H54 (cell line): ENCODE measurements around the gene PDE4B.
"Not testable (repeated sequence)": the region's sequence is repeated elsewhere in the genome, so short reads cannot be mapped to it uniquely, and the experiment has no call there.

Experiments used
- DNase-seq: peaks from one replicate; pipeline ENCODE4 v3.0.0; 2011; ENCODE audit warnings: low spot score, mixed read lengths; ENCODE audit not compliant: insufficient read length
- FAIRE-seq: peaks from 3 replicates; lab custom pipeline; 2011; peaks lifted over from hg19 to GRCh38; lab: Jason Lieb, UNC
- POLR2A ChIP-seq: IDR thresholded peaks from 2 replicates; pipeline ENCODE4 v1.6.1; 2011; ENCODE audit warnings: low read depth, mild to moderate bottlenecking, low read length

The PDE4B gene

DNA sequence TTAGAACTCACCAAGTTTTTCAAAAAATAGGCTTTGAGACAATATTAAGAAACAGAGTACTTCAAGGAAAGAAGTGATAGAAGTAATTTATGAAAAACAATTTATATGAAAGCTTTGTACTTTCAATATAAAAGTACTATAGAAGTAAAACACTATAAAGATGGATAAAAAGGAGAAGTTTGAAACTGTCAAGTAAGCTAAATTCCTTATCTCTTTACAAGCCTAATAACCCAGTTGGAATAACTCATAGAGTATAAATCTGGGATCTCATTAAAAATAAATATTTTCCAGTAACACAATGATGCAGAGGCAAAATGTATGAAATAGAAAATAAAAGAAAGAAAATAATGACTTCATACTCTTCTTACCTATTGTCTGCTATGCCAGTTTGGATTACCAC is 232.5 kb downstream of the PDE4B start:
- TF ChIP-seq POLR2A = no peak
- DNase-seq (no peak), FAIRE-seq (no peak)

DNA sequence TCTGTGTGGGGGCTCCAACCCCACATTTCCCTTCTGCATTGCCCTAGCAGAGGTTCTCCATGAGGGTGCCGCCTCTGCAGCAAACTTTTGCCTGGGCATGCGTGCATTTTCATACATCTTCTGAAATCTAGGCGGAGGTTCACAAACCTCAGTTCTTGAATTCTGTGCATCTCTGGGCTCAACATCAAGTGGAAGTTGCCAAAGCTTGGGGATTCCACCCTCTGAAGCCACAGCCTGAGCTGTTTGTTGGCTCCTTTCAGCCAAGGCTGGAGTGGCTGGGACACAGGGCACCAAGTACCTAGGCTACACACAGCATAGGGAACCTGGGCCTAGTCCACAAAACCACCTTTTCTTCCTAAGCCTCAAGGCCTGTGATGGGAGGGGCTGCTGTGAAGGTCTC is 235.3 kb downstream of the PDE4B start:
- FAIRE-seq = no peak
- no peak for TF ChIP-seq POLR2A
- DNase-seq = no peak

DNA sequence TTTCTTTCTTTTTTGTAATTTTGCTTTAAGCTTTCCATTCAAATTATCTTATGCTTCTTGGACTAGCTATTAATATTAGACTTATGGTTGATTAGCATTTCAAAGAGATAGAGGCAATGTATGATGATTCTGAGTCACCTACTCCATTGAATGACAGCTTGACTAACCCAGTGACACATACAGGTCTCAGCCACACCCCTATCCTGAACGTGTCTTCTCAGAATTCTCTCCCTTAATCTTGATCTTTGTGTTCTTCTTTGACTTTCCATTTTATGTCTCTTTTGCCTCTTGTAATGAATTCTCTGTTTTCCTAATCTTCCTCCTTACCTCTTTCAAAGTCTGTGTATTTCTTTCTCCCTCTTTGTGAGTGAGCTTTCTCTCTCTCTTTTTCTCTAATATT is 241.1 kb downstream of the PDE4B start:
- no peak for TF ChIP-seq POLR2A
- DNase-seq = no peak
- FAIRE-seq = no peak

DNA sequence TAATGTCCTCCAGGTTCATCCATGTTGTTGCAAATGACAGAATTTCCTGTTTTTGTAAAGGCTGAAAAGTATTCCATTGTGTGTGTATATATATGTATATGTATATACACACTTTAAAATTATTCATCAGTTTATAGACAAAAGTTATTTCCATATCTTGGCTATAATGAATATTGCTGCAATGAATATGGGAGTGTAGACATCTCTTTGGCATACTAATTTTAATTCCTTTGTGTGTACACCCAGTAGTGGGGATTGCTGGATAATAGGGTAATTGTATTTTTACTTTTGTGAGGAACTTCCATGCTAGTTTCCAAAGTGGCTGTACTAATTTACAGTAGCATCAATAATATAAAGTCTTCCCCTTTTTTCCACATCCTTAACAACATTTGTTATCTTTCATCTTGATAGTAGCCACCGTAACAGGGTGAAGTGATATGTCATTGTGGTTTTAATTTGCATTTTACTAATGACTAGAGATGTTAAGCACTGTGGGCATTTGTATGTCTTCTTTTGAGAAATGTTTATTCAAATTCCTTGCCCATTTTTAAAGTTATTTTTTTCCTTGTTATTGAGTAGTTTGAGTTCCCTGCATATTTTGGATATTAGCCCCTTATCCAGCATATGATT is 243.0 kb downstream of the PDE4B start:
- no peak for FAIRE-seq
- no peak for TF ChIP-seq POLR2A

DNA sequence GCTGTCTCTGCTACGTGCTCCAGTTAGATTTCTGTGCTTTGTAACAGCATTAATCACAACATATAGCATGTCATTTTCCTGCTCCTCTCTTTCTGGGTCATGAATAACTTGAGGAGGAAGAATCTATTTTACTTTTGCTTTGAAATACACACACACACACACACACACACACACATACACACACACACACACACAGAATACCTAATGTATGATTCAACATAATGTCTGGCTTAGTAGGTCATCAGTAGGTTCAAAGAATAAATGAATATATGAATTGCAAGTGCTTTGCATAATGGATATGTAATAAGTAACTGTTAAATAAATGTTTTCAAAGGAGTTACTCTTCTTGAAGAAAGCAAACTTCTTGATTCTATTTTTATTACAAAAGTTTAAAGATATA is 249.0 kb downstream of the PDE4B start:
- DNase-seq (no peak), FAIRE-seq (no peak)
- TF ChIP-seq POLR2A = no peak

More for the DNA sequence above, 243.0 kb downstream of the PDE4B start:
- no peak for DNase-seq

DNA sequence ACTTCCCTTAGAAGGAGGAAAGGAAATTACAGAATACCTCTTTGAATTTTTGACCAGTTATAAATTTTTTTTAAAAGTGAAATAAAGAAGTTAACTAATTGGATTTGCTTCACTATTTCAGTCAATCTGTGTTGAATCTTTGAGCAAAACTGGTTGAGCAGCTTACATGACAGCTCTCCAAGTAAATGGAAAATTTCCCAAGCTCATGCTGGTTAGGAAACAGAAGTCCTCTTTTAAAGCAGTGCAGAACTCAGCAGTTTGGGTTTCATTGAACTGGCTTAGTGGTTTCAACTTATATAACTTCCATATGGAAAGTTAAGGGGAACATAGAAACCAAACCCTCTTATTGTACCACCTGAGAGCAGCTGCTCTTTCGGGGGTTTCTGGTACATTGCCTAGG is 250.5 kb downstream of the PDE4B start:
- TF ChIP-seq POLR2A = no peak
- no peak for FAIRE-seq
- DNase-seq = no peak

DNA sequence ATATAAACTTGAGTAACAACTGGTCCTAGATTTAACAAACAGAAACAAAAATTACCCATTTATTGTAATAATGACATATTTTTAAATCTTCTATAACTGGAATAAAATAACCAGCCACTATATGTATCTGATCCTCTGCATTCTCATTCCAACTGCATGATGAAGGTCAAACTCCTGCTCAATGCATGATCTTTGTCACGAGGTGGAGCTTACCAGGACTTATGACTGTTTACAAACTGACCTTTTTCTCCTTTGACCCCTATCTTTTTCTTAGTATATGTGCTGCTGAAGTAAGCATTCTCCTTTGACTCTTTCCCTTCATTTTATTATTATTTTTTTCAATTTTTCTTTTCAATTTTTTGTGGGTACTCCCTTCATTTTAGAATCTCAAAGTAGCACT is 252.2 kb downstream of the PDE4B start:
- TF ChIP-seq POLR2A = no peak
- DNase-seq = no peak
- no peak for FAIRE-seq

DNA sequence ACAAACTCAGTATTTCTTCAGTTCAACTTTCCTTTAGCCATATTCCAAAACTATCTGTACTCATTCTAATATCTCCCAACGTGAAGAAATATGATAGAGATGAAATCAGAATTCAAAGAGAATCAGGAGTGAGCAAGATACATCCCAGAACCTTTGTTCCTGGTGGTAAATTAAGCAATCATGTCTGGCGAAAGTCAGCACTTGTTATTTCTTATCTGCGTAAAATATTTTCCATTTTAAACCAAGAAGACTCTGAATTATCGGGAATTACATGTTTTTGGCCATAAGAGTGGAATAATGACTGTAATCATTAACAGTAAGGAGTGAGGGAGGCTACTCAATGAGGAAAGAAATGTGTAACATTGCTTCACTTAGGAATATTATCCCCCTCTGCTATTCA is 253.7 kb downstream of the PDE4B start:
- FAIRE-seq (no peak), DNase-seq (no peak)
- TF ChIP-seq POLR2A = no peak

DNA sequence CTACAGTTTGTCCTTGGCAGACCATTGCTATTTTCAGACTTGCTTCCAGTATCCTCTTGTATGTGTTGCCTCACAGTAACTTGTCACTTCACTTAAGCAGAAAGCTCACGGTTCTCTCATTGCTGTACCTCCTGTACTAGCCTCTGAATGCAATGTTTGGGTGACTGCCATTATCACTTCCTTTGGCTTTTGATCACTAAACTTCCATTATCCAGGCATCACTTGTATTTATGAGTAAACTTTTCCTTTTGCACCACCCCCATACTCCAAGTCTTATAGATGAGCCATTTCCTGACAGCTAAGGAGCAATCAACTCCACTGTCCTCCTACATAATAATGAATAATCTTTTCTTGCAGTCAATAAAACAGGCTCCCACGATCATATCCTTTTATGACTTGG is 255.3 kb downstream of the PDE4B start:
- FAIRE-seq = no peak
- no peak for DNase-seq
- TF ChIP-seq POLR2A = no peak

DNA sequence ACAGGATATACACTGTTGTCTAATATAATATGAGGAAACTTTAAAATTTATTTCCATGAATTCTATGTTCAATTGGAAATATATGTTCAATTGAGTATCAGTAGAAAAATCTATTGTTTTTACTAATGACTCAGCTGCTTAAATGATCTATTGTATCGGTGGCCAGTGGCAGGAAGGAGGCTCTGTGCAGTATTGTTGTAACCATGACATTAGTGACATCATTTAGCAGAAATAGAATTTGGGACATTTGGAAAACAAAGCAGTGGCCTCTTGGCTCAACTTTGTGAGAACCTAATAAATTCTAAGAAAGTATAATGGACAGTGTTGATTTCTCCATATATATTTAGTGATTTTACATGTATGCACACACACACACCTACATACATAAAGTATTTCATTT is 257.4 kb downstream of the PDE4B start:
- DNase-seq (no peak), FAIRE-seq (no peak)
- no peak for TF ChIP-seq POLR2A

DNA sequence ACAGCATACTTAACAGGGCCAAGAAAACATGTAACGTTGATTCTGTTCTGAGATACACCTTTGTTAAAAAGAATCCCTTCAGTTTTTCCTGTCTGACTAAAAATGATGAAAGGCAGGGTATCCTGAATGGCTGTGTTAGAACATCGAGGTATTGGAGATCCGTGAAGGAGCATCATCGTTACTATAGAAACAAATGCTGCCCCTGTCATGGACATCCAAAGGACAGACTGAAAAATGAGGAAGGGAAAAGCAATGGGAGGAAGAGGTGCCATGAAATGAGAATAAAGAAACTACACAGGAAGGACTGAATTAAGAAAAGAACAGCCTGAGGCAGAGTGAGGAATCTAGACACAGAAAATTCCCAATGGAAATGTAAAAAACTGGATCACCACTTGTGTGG is 257.9 kb downstream of the PDE4B start:
- TF ChIP-seq POLR2A = no peak
- no peak for DNase-seq
- no peak for FAIRE-seq

DNA sequence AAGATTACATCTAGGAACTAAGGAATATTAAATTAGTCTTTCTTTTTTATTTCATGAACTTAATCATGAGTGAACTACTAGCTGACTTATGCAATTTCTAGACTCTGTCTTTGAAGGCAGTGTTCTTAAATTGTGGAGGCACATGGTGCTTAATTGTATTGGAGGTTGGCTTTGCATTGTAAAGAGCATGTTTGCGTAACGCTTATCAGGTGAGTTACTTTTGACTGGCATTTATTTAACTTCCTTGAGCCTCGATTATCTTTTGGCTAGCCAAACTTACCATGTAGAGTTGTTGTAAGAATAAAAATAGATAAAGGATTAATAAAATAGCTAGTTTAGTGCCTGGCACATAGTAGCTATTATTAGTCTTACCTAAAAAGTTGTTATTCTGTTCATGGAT is 262.4 kb downstream of the PDE4B start:
- TF ChIP-seq POLR2A = no peak
- DNase-seq (no peak), FAIRE-seq (no peak)

DNA sequence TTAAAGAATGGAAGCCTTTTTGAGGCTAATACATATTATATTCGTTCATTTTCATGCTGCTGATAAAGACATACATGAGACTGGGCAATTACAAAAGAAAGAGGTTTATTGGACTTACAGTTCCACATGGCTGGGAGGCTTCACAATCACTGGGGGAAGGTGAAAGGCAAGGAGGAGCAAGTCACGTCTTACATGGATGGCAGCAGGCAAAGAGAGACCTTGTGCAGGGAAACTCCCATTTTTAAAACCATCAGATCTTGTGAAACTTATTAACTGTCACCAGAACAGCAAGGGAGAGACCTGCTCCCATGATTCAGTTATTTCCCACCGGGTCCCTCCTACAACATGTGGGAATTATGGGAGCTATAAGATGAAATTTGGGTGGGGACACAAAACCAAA is 264.8 kb downstream of the PDE4B start:
- FAIRE-seq = not testable (repeated sequence)

DNA sequence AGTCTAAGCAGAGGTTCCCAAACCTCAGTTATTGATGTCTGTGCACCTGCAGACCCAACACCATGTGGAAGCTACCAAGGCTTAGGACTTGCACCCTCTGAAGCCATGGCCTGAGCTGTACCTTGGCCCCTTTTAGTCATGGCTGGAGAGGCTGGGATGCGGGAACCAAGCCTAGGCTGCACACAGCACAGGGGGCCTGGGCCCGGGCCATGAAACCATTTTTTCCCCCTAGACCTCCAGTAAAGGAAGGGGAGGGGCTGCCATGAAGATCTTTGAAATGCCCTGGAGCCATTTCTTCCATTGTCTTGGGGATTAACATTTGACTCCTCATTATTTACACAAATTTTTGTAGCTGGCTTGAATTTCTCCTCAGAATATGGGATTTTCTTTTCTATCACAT is 265.9 kb downstream of the PDE4B start:
- DNase-seq (no peak), FAIRE-seq (no peak)
- no peak for TF ChIP-seq POLR2A

More for the DNA sequence above, 264.8 kb downstream of the PDE4B start:
- DNase-seq = not testable (repeated sequence)

DNA sequence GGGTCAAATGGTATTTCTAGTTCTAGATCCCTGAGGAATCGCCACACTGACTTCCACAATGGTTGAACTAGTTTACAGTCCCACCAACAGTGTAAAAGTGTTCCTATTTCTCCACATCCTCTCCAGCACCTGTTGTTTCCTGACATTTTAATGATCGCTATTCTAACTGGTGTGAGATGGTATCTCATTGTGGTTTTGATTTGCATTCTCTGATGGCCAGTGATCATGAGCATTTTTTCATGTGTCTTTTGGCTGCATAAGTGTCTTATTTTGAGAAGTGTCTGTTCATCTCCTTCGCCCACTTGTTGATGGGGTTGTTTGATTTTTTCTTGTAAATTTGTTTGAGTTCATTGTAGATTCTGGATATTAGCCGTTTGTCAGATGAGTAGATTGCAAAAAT is 274.5 kb downstream of the PDE4B start:
- DNase-seq, FAIRE-seq: not testable (repeated sequence)
